Fibroblast of skin of right biceps (primary cell): ENCODE measurements around the gene DDO.

Source experiments
- DNase-seq: peaks from one replicate; pipeline ENCODE4 v3.0.0-alpha.2; 2013

The DDO gene, protein sequence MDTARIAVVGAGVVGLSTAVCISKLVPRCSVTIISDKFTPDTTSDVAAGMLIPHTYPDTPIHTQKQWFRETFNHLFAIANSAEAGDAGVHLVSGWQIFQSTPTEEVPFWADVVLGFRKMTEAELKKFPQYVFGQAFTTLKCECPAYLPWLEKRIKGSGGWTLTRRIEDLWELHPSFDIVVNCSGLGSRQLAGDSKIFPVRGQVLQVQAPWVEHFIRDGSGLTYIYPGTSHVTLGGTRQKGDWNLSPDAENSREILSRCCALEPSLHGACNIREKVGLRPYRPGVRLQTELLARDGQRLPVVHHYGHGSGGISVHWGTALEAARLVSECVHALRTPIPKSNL

DNA sequence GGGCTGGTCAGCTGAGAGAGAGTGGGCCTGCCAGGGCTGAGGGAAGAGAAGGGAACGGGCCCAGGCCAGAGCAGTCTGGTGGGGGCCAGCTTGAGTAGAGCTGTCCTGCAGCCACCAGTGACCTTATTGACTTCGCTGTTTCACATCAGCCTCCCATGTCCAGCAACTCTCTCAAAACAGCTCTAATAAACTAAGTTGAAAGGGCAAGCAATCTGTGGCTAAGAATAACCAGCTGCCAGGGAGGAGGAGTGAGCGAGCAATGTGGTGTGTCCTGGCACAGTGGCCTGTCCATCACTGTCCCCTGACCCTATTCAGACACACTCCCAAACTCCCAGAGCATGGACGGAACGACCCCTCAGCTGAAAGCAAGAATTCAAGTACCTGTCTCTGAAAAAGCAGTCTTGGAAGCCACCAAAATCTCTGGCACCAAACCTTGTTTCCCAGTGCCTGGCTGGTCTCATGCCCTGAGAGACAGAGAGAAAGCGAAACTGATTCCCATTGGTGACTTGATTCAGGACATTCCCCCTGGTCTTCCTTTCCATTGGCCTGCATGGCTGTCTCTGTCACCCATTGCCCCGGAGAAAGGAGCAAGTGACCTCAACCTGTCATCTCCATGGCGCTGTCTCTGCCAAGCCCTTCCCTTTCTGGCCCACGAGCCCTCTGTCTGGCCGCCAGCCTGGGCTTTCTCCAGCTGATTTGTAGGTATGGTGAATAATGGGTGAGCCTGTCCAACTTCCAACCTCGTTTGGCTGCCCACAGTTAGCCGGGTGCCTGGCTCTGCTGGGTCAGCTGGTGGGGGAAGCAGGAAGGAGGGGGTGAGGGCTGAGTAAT lies at the start of gene DDO:
DDO (minus strand) TSS at position 490 of the 831 bp plus-strand sequence. CDS start 2,113 bp downstream, outside the sequence.
- DNase-seq, result no peak

DNA sequence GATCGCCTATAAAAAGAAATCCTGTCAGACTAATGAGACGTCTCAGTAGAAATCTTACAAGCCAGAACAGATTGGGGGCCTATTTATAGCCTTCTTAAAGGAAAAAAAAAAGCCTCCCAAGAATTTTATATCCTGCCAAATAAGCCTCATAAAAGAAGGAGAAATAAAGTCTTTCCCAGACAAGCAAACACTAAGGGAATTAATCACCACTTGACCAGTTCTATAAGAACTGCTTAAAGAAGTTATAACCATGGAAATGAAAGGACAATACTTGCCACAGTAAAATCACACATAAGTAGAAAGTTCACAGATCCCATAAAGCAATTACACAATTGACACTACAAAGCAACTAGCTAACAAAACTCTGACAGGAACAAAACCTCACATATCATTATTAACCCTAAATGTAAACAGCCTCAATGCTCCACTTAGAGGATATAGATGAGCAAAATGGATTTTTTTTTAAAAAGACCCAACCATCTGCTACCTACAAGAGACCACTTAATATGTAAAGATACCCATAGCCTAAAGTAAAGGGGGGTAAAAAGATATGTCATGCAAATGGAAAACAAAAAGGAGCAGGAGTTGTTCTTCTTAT lies 47.6 kb upstream of the DDO start:
- no peak for DNase-seq

DNA sequence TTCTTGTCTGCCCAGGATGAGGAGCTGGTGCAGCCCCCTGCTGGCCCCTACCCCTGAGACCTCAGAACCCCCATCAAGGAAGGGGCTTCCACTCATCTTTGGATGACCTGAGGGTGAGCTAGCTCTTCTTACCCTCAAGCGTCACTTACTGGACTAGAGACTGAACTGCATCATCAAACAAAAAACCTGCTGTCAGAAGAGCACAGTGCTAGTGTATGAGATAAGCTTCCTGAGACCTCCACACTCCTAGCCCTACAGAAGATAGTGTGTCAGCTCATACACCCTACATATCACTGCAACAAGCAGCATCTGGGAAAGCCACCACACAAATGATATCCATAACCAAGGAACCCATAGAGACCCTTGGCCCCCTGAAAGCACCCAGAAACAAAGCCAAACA lies 46.0 kb upstream of the DDO start:
- DNase-seq, result no peak

DNA sequence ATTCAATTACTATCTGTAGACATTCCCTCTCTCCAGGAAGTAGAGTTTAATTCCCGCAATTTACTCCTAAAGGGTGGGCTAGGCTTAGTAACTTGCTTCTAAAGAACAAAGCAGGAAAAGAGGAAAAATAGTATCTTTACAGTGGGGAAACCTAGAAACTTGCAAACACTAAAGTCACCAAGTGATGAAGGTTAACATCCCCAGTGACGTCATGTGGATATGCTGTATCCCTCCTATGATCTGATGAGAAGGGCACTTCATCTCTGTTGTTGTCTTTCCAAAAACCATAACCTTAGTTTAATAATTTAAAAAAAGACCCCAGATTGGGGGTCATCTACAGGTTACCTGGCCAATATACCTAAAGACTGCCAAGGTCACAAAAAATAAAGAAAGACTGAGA lies 43.8 kb upstream of the DDO start:
- no peak for DNase-seq

DNA sequence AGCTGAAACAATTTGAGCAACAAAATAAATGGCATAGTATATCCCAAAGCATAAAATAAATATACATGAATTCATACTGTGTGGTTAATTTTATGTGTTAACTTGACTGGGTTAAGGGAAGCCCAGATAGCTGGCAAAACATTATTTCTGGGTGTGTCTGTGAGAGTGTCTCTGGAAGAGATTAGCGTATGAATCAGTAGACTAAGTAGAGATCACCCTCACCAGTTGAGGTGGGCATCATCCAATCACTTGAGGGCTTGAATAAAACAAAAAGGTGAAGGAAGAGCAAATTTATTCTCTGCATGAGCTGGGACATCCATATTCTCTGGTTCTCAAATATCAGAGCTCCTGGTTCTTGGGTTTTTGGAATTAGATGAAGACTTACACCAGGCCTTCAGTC lies 43.1 kb upstream of the DDO start:
- no peak for DNase-seq

DNA sequence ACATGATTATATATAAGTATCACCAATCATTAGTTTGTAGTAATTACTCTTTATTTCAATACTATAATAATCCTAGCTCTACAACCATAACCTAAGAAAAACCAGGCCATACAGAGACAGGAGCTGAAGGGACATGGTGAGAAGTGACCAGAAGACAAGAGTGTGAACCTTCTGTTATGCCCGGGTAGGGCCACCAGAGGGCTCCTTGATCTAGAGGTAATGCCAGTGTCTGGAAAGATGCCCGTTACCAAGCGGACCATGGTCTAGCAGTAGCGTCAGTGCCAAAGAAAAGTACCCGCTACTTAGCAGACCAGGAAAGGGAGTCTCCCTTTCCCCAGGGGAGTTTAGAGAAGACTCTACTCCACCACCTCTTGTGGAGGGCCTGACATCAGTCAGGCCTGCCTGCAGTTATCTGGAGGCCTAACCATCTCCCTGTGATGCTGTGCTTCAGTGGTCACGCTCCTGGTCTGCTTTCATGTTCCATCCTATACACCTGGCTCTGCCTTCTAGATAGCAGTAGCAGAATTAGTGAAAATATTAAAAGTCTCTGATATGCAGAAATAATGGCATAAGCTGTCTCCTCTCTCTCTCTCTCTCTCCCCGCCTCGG lies 42.3 kb upstream of the DDO start:
- DNase-seq, result peak; percentile 25

DNA sequence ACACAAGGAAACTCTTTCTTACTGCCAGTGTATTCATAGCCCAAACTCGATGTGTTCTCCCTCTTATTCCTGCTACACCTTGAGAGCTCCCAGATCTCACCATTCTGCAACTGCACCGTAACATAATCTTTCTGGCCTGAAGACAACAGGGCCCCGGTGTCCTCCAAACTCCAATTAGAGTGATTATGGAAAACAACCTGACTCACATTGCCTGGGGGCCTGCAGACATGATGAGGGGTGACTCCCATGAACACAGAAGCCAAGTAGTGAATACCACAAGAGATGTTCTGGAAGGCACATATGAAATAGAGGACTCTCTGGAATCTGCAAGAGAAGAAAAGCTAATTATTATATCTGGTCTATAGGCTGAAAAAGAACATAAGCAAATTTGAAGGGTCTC lies 41.3 kb upstream of the DDO start:
- DNase-seq, result no peak

DNA sequence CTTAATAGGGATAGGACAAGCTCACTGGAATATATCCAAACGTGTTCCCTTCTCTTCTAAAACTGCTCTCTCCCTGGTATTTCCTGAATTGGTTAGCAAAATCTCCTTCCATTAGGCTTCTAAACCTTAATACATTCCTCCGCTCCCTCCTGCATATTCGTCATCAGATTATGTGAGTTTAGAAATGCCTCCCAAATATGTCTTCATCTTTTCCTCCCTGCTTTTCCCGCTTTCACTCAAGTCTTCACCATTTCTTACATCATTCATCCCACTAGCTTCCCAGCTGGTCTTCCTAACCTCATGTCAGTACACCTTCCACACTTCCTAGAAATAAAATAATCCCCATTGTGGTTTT lies 34.1 kb upstream of the DDO start:
- DNase-seq, result no peak

DNA sequence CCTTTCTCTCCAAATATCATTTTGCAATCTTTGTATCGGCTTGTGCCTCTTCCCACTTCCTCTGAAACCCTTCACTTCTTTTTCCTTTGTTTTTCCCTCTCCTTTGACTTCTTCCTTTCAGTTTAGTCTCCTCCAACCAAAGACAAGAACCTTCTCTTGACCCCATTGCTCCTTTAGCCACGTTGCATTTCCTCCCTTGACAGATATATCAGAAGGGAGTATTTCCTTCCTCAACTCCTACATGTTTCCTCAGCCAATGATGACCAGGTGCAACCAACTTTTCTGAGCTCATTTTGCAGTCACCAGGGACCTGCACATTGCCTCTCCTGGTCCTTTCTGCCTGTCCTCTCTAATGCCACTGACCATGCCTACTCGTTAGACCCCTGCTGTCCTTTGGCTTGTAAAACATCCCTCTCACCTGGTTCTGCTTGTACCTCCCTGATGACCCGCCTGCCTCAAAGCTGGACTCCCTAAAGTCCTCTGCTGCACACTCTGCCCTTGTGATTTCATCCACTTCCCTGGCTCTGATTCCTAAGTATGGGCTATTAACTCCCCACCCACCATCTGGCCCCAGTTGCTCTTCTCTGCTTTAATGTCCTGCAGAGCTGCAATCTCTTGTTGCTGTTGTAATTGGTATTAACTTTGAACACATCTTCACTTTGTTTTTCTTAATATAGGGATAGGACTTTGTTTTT lies 33.6 kb upstream of the DDO start:
- no peak for DNase-seq

DNA sequence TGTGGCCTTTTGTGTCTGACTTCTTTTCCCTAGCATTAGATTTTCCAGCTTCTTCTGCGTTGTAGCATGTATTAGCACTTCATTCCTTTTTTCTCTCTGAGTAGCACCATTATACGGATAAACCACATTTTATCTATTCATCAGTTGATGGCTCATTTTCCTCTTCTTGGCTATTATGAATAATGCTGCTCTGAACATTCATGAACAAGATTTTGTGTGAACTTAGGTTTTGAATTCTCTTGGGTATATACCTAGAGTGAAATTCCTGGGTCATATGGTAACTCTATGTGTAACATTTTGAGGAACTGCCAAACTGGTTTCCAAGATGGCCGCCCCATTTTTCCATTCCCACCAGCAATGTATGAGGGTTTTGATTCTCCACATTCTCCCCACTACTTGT lies 32.4 kb upstream of the DDO start:
- peak; percentile 6 for DNase-seq

DNA sequence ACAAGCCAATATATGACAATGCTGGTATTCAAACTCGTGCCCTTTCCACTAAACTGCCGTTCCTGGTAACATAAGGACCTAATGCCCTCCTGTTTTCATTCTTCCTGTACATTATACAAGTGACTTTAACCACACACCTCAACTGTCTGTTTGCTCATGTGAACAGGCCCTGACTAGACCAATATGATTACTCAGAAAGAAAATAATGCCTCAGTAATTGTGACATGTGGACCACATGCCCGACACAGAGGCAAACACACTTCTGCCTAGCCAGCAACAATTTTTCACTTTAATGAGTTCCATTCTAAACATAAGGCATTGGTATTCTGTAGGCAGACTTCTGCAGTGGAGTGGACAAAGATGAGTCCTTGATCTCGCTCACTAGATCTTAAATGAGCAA lies 31.0 kb upstream of the DDO start:
- no peak for DNase-seq

DNA sequence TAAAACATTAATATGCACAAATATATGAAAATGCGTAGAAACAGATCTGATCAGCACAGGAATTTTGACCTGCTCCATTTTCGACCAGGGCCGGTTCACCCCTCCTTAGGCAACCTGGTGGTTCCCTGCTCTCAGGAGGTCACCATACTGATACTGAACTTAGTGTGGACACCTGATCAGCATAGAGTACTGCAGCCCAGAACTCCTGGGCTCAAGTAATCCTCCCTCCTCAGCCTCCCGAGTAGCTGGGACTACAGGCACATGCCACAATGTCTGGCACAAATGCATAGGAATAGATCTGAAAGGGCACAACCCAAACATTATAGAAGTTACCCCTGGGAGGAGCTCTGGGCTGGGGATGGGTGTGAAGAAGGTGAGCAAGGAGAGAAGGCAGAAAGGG lies 24.7 kb upstream of the DDO start:
- DNase-seq, result no peak

DNA sequence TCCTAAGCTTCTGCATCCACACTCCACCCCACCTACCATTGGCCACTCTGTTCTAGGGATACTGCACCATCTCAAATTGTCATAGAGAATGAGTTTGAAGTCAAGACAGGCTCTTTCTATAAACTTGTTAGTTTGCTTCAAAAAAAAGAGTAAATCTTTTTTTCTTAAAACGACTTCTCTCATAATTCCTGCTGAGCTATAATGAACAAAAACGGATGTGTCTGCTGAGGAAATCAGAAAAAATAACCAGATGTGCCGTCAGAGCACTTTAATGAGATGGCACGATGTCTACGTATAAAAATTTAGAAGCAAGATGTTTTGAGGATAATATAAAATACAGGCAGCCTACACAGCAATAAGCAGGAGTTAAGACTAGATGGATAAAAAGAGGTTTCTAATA lies 24.0 kb upstream of the DDO start:
- no peak for DNase-seq

DNA sequence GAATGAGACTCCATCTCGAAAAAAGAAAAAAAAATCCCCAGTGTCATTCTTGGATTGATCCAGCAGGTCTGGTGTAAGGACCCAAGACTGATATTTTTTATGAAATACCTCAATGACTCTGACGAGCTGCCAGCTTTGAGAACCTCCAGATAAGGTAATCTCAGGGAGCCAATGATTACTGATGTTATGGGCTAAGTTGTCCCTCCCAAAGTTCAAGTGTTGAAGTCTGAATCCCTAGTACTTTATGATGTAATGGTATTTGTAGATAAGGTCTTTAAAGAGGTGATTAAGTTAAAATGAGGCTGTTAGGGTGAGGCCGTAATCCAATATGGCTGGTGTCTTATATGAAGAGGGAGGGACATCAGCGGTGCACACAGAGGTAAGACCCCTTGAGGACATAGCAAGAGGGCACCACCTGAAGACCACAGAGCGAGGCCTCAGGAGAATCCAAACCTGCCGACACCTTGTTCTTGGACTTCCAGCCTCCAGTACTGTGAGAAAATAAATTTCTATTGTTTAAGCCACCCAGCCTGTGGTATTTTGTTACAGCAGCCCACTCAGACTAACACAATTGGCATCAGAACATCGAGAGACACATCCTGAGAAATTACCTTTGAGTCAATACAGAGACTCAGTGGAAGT lies 19.7 kb upstream of the DDO start:
- no peak for DNase-seq

DNA sequence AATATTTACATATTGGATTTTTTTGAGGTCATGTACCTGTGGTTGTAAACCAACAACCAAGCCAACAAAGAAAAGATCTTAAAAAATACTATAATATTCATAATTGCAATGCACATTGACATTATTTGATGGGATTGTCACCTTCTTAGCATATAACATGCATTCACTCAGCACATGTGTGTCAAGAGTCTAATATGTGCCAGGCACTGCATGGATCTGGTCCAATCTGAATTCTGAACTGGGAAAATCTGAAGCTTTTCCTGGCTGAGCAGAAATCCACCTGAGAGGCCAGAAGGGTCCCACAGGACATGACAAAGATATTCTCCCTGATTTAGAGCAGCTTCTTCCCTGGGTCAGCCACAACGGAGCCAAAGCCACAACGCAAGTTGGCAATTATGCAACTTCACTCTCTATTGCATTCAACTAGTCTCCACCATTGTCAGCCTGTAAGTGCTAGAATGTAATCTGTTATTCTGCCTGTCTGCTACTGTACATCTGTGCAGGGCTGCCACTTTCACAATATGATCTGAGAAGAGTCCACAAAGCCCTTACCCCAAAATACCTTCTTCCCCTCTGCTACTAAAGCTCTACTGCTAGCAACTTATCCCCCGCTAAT lies 17.0 kb upstream of the DDO start:
- no peak for DNase-seq

DNA sequence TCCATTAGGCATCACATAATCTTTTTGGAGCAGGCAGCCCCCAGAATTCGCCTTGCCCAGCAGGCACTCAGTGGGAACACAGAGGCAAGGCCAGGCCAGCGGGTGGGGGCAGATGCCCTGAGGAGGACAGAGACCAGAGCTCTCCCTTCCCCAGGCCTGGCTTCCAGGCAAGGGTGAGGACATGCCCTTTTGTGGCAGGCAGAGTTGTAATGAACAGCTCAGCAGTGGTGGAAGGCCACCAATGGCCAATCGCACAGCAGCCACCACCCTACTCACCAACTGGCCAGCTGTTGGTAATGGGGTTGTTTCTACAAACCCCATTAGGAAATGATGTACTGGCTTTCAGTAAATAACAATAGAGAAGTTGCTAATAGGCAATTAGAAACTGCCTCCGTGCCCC lies 15.4 kb upstream of the DDO start:
- DNase-seq, result no peak

DNA sequence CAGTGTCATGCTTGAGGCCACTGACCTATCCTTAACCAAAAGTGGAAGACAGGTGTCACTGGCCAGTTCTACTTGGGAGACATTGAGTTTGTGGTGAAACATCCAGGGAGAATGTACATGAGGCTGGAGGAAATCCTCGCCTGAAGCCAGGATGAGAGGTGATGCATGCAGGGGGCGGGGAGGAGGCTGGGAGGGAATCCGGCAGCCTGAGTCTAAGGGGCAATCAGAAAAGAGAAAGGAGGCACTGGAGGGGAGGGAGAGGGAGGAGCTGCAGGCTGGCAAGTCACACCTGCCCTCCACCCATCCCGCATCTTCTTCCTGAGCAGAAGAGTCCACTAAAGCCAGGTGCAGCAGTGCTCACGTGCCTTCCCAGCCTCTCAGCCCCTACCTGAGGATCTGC lies 14.9 kb upstream of the DDO start:
- no peak for DNase-seq

DNA sequence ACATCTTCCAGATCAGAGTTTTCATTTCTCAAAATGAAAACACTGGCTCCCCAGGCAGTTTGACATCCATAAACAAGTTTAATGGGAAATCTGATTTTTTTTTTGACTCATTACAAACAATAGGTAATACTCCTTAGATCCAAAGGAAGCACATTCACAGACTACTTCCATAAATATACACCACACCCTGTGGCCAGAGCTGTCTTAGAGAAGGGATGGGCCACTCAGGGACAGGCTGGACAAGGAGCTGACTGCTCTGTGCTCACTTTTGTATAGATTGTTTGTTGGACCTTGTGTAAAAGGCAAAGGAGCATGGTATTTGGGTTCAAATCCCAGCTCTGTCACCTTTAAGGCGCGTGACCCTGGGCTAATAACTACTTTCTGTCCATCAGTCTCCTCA lies 12.8 kb upstream of the DDO start:
- DNase-seq, result no peak

DNA sequence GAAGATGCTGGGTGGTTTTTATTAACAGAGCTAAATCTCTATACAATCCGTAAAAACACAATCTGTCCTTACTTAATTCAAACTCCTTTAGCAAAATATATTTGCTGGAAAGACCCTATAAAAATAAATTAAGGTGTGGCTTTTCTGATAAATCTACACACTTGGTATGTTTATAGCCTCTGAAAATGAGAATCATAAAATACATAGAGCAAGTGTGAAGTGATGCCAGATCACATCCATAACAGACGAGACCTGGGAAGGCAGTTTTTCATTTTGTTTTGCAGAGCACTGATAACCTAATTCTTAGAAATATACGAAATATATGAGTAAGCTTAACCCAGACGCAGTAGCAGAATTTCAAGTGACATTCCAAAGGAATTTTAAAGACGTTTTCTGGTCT lies 10.4 kb upstream of the DDO start:
- DNase-seq, result no peak

DNA sequence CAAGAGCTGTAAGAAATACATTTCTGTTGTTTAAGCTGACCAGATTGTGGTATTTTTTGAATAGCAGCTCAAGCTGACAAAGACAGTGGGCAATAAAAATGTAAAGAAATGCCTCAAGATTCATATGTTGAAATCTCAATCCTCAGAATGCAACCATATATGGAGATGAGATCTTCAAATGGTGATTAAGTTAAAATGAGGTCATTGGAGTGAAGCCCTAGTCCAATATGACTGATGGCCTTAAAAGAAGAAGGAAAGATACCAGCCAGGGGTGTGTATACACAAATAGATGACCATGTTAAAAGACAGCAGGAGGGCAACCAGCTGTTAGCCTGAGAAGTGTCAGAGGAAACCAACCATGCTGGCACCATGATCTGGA lies 7.1 kb upstream of the DDO start:
- peak; percentile 45 for DNase-seq

DNA sequence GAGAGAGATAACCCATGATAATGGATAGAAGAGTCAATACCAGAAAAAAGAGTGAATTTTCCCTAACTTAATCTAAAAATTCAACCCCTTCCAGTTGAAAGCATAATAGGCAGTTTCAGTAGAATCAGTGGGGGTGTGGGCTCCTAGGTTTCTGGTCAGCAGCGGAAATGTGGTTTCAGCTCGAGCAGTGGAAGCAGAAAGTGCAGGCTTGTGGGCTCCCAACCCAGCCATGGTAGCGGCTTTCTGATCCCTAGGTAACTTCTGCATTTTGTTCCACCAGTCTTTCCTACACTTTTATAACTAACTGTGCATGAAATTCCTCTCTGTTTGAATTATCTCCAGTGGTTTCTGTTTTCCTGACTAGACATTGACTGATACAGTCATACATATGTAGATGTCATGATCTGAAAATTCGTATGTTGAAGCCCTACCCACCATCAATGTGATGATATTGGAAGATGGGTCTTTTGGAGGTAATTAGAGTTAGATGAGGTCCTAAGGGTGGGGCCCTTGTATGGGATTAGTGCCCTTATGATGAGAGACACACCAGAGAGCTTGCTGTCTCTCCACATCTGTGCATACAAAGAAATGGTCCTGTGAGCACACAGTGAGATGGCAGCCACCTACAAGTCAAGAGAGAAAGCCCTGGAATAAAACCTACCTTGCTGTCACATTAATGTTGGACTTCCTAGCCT lies 6.5 kb upstream of the DDO start:
- DNase-seq, result no peak
